Prostate gland (tissue), 2 donors: ENCODE data around the gene FURIN.

Experiments
- POLR2A ChIP-seq: fragments of 450-650 bp; IDR thresholded peaks from one replicate; pipeline ENCODE4 v1.6.1; 2016; ENCODE audit warnings: antibody characterized with exemption, mild to moderate bottlenecking
- TF ChIP-seq, protein P1 (sequence below), 4 experiments: fragments of 200-600 bp in 2 of 4; fragments of 450-650 bp in 2 of 4; sonication (generic) in 2 of 4; IDR thresholded peaks; 1 replicate in 3 of 4; 2 replicates in 1 of 4; pipeline ENCODE4 v1.5.1; 2016 to 2019; ENCODE audit warnings: antibody characterized with exemption in 4 of 4, mild to moderate bottlenecking in 2 of 4, moderate library complexity in 2 of 4

DNA sequence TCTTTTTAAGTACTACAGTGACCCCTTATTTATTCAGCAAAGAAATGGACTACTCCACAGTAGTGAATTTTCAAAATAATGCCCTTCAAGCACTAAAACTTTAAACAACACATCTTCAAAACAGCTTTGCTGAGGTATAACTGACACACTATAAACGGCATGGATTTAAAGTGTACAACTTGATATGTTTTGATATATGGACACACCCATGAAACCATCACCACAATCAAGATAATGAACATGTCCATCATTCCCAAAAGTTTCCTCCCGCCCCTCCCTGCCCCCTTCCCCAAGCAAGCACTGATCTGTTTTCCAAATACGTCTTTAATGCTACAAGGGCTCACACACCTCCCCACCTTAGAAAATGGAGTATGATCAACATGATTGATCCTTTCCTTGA is 1.6 kb upstream of the FURIN start:
- TF ChIP-seq, protein P1, sequence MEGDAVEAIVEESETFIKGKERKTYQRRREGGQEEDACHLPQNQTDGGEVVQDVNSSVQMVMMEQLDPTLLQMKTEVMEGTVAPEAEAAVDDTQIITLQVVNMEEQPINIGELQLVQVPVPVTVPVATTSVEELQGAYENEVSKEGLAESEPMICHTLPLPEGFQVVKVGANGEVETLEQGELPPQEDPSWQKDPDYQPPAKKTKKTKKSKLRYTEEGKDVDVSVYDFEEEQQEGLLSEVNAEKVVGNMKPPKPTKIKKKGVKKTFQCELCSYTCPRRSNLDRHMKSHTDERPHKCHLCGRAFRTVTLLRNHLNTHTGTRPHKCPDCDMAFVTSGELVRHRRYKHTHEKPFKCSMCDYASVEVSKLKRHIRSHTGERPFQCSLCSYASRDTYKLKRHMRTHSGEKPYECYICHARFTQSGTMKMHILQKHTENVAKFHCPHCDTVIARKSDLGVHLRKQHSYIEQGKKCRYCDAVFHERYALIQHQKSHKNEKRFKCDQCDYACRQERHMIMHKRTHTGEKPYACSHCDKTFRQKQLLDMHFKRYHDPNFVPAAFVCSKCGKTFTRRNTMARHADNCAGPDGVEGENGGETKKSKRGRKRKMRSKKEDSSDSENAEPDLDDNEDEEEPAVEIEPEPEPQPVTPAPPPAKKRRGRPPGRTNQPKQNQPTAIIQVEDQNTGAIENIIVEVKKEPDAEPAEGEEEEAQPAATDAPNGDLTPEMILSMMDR (IDR thresholded peaks at IDR 0.05): no peak
- TF ChIP-seq POLR2A: no peak
